CD8-positive, alpha-beta memory T cell (primary cell): Measurements from ENCODE around the gene CDC34. TPM values are rescaled to one million over a fixed set of nuclear protein-coding genes. Genes with fewer than 3 reads are reported as not detected.

Source experiments
- CTCF ChIA-PET: fragments of 350-600 bp; sonication (Branson Sonifier 250); formaldehyde crosslinking; loops from one replicate; lab custom pipeline; 2021; ENCODE audit warnings: antibody characterized with exemption; lab: Charles Lee
- POLR2A ChIA-PET: fragments of 350-600 bp; sonication (Branson Sonifier 250); formaldehyde crosslinking; loops from one replicate; lab custom pipeline; 2021; ENCODE audit warnings: antibody characterized with exemption; lab: Charles Lee
- DNase-seq, 5 donors: peaks; one replicate each; pipeline versions ENCODE4 v3.0.0 to v3.0.0-alpha.2; 2020 to 2022; ENCODE audit warnings: mixed read lengths in 1 of 5
- H3K27ac ChIP-seq: one replicate; pipeline ENCODE4 v1.7.0; 2013; ENCODE audit warnings: low read depth, mild to moderate bottlenecking, low read length, moderate library complexity
- H3K27me3 ChIP-seq: 2 replicates; pipeline ENCODE4 v1.7.0; 2013; ENCODE audit warnings: low read length, mild to moderate bottlenecking; ENCODE audit not compliant: insufficient read depth, poor library complexity, severe bottlenecking
- H3K36me3 ChIP-seq: 2 replicates; pipeline ENCODE4 v1.7.0; 2013; ENCODE audit warnings: mild to moderate bottlenecking, low read length, moderate library complexity; ENCODE audit not compliant: insufficient read depth
- H3K4me1 ChIP-seq: 2 replicates; pipeline ENCODE4 v1.7.0; 2013; ENCODE audit warnings: mild to moderate bottlenecking, low read length, moderate library complexity; ENCODE audit not compliant: insufficient read depth
- H3K4me3 ChIP-seq: 2 replicates; pipeline ENCODE4 v1.7.0; 2013; ENCODE audit warnings: mild to moderate bottlenecking, low read length
- H3K9me3 ChIP-seq: 2 replicates; pipeline ENCODE4 v1.7.0; 2013; ENCODE audit warnings: mild to moderate bottlenecking, low read length
- H3K27ac Mint-ChIP-seq, 8 donors: one replicate each; pipeline ENCODE4 v1.8.0; 2020 to 2021; ENCODE audit warnings: mixed read lengths in 8 of 8, mild to moderate bottlenecking in 6 of 8, inconsistent platforms in 3 of 8, moderate library complexity in 3 of 8
- H3K27me3 Mint-ChIP-seq, 2 donors: one replicate each; pipeline ENCODE4 v1.8.0; 2020 to 2021; ENCODE audit warnings: mixed read lengths in 2 of 2, mild to moderate bottlenecking in 1 of 2, moderate library complexity in 1 of 2
- H3K36me3 Mint-ChIP-seq, 3 donors: one replicate each; pipeline ENCODE4 v1.8.0; 2020 to 2021; ENCODE audit warnings: mixed read lengths in 3 of 3, inconsistent platforms in 1 of 3, mild to moderate bottlenecking in 1 of 3
- H3K4me1 Mint-ChIP-seq, 3 donors: one replicate each; pipeline ENCODE4 v1.8.0; 2020 to 2021; ENCODE audit warnings: mixed read lengths in 3 of 3, inconsistent platforms in 1 of 3, mild to moderate bottlenecking in 1 of 3
- H3K4me3 Mint-ChIP-seq, 7 donors: one replicate each; pipeline ENCODE4 v1.8.0; 2020 to 2021; ENCODE audit warnings: mixed read lengths in 7 of 7, mild to moderate bottlenecking in 6 of 7, moderate library complexity in 4 of 7, inconsistent platforms in 2 of 7
- H3K9me3 Mint-ChIP-seq, 5 donors: one replicate each; pipeline ENCODE4 v1.8.0; 2020 to 2022; ENCODE audit warnings: mixed read lengths in 5 of 5, mild to moderate bottlenecking in 3 of 5, moderate library complexity in 2 of 5, inconsistent platforms in 1 of 5
- polyA plus RNA-seq: library from polyadenylated mRNA; unstranded; fragments of 300-500 nt; fragmentation: Illumina TruSeq; gene quantifications from one replicate; pipeline ENCODE4 v1.2.3, GENCODE V29; 2021
- total RNA-seq, 2 experiments: library from RNA; stranded (reverse); gene quantifications; one replicate each; pipeline ENCODE4 v1.2.3, GENCODE V29; 2021

The CDC34 gene, protein sequence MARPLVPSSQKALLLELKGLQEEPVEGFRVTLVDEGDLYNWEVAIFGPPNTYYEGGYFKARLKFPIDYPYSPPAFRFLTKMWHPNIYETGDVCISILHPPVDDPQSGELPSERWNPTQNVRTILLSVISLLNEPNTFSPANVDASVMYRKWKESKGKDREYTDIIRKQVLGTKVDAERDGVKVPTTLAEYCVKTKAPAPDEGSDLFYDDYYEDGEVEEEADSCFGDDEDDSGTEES
- total RNA-seq (10 to 100 TPM; 56.9 to 57.8 TPM), polyA plus RNA-seq (46.9 TPM)

DNA sequence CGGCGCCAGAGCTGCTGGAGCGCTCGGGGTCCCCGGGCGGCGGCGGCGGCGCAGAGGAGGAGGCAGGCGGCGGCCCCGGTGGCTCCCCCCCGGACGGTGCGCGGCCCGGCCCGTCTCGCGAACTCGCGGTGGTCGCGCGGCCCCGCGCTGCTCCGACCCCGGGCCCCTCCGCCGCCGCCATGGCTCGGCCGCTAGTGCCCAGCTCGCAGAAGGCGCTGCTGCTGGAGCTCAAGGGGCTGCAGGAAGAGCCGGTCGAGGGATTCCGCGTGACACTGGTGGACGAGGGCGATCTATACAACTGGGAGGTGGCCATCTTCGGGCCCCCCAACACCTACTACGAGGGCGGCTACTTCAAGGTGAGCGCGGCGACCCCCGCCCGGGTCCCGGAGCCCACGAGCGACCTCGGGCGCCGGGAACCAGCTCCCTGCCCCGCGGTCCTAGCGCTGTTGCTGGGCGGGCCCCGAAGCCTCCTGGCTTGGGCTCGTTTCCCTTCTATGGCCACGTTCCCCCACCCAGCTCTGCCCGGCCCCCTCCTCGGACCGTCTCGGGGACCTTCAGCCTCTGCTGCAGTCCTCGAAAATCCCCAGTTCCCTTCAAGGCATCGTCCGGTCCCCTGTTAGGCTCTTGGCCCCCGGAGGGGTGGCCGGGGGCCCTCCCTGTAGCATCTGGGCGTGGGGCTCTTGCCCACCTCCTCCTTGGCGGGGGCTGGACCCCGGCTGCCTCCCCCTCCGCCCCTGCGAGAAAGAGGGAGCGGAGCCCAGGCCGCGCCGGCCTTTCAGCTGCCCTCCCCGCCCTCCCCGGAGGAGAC lies at the start of gene CDC34:
CDC34 (plus strand) TSS at position 8 of the 808 bp plus-strand sequence; CDS start at position 180, 172 bp downstream.
- H3K36me3 ChIP-seq: peaks cover 5% of the 10 kb centered on the region
- Mint-ChIP-seq H3K4me1 (peaks cover 9 to 29% (median 18%) of the 10 kb centered on the region in 3 donors), H3K4me3 (peak within 1 kb of the TSS; percentile 85 to 94 (median 88)), H3K36me3 (peaks cover 0 to 13% (median 0%) of the 10 kb centered on the region in 3 donors), H3K9me3 (no peaks in the 10 kb centered on the region), H3K27me3 (peaks cover 1 to 4% of the 10 kb centered on the region in 2 donors), H3K27ac (peak within 1 kb of the TSS; percentile 69 to 94 (median 84))
- POLR2A ChIA-PET: interaction anchor here (0.6 to 2.8 kb wide), 8 partner anchors 10 to 131 kb away, joined by 3 to 18 read pairs (median 4); partner anchors contain the start of genes GZMM and RNF126
- peak within 1 kb of the TSS; percentile 78 for H3K4me3 ChIP-seq
- no peak for DNase-seq
- CTCF ChIA-PET: interaction anchor here (0.9 to 6.2 kb wide), 7 partner anchors 10 to 52 kb away, joined by 3 to 55 read pairs (median 5); partner anchors contain the start of gene GZMM
- no peaks in the 10 kb centered on the region for H3K27me3 ChIP-seq
- H3K4me1 ChIP-seq: peaks cover 19% of the 10 kb centered on the region
- H3K9me3 ChIP-seq: no peaks in the 10 kb centered on the region
- peak within 1 kb of the TSS; percentile 75 for H3K27ac ChIP-seq

- ChIA-PET POLR2A (no interaction called here), CTCF (interaction anchor here (1.2 kb wide), 1 partner anchor 25 kb away, joined by 3 read pairs; the partner anchor contains the start of gene TPGS1)
- no peak overlapping the region for H3K27ac Mint-ChIP-seq
- H3K36me3 Mint-ChIP-seq: no peaks in the 10 kb centered on the region
- no peak for DNase-seq
- peaks cover 5 to 9% (median 9%) of the 10 kb centered on the region in 3 donors for H3K4me1 Mint-ChIP-seq
- H3K36me3 ChIP-seq: no peaks in the 10 kb centered on the region
- peaks cover 0 to 16% (median 7%) of the 10 kb centered on the region in 5 donors for H3K9me3 Mint-ChIP-seq
- peaks cover 6 to 15% of the 10 kb centered on the region in 2 donors for H3K27me3 Mint-ChIP-seq
- H3K4me1 ChIP-seq: no peaks in the 10 kb centered on the region
- peaks cover 6% of the 10 kb centered on the region for H3K9me3 ChIP-seq
- no peaks in the 10 kb centered on the region for H3K27me3 ChIP-seq
- H3K4me3 Mint-ChIP-seq: peak overlapping the region in 2 of 7 donors; percentile 28 to 54
- H3K27ac ChIP-seq: no peak overlapping the region
- no peak overlapping the region for H3K4me3 ChIP-seq
Observed at GRCh38 chr19:482186-483041, 49.1 kb upstream of the CDC34 start.

- Histone ChIP-seq H3K27ac (no peak overlapping the region), H3K9me3 (peaks cover 6% of the 10 kb centered on the region), H3K36me3 (no peaks in the 10 kb centered on the region), H3K4me1 (no peaks in the 10 kb centered on the region), H3K4me3 (no peak overlapping the region), H3K27me3 (no peaks in the 10 kb centered on the region)
- Mint-ChIP-seq H3K36me3 (no peaks in the 10 kb centered on the region), H3K27me3 (peaks cover 6 to 15% of the 10 kb centered on the region in 2 donors), H3K27ac (no peak overlapping the region), H3K4me1 (peaks cover 8 to 11% (median 9%) of the 10 kb centered on the region in 3 donors), H3K4me3 (no peak overlapping the region), H3K9me3 (peaks cover 0 to 16% (median 7%) of the 10 kb centered on the region in 5 donors)
- no peak for DNase-seq
- ChIA-PET POLR2A (no interaction called here), CTCF (interaction anchor here (0.8 kb wide), 1 partner anchor 27 kb away, joined by 3 read pairs; no protein-coding TSS in a partner anchor)
Observed at GRCh38 chr19:483332-484072, 48.1 kb upstream of the CDC34 start.

DNA sequence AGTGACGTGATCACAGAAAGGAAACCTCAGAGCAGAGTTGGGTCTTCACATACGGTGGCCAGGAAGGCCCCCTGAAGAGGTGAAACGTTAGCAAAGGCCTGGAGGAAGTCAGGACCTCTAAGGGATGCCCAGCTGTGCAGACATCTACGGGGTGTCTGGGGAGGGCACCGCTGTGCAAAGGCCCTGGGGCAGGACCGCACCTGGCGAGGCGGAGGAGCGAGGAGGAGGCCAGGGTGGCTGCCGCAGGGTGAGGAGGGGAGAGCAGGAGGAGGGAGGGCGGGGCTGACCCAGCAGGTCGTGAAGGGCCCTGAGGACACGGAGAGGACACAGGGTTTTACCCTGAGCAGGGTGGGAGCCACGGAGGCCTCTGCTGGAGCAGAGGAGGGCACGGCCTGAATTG lies 47.1 kb upstream of the CDC34 start:
- Histone ChIP-seq H3K36me3 (no peaks in the 10 kb centered on the region), H3K4me1 (peaks cover 1% of the 10 kb centered on the region), H3K27me3 (no peaks in the 10 kb centered on the region), H3K9me3 (peaks cover 6% of the 10 kb centered on the region), H3K27ac (no peak overlapping the region), H3K4me3 (no peak overlapping the region)
- POLR2A ChIA-PET: no interaction called here
- H3K4me1 Mint-ChIP-seq: peaks cover 8 to 12% (median 9%) of the 10 kb centered on the region in 3 donors
- H3K27me3 Mint-ChIP-seq: peaks cover 6 to 15% of the 10 kb centered on the region in 2 donors
- peaks cover 0 to 16% (median 7%) of the 10 kb centered on the region in 5 donors for H3K9me3 Mint-ChIP-seq
- no peak overlapping the region for H3K4me3 Mint-ChIP-seq
- no peak overlapping the region for H3K27ac Mint-ChIP-seq
- H3K36me3 Mint-ChIP-seq: no peaks in the 10 kb centered on the region
- CTCF ChIA-PET: no interaction called here
- no peak for DNase-seq

DNA sequence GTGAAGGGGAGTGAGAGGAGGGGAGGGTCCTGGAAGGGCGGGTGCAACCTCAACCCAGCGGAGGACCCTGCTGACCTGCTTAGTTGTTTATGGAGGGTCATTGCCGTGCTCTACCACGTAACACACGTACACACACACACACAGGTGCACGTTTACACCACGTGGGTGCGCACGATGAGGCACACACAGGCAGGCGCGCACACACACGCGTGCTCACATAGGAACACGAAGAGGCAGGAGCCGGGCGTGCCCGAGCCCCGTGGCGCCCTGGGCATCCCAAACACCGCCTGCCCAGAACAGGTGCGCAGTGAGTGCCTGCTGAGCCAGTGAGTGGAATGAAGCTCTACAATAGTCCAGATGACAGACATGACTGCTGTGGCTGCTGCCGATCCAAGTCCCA lies 46.5 kb upstream of the CDC34 start:
- no peak for DNase-seq
- H3K4me3 ChIP-seq: no peak overlapping the region
- H3K9me3 ChIP-seq: peaks cover 6% of the 10 kb centered on the region
- no peaks in the 10 kb centered on the region for H3K36me3 ChIP-seq
- peak overlapping the region in 1 of 7 donors; percentile 56 for H3K4me3 Mint-ChIP-seq
- POLR2A ChIA-PET: no interaction called here
- H3K9me3 Mint-ChIP-seq: peaks cover 0 to 12% (median 7%) of the 10 kb centered on the region in 5 donors
- H3K27ac ChIP-seq: no peak overlapping the region
- no peaks in the 10 kb centered on the region for H3K27me3 ChIP-seq
- CTCF ChIA-PET: interaction anchor here (4.6 kb wide), 1 partner anchor 21 kb away, joined by 25 read pairs; no protein-coding TSS in a partner anchor
- H3K4me1 Mint-ChIP-seq: peaks cover 4 to 14% (median 5%) of the 10 kb centered on the region in 3 donors
- peak overlapping the region in 1 of 8 donors; percentile 58 for H3K27ac Mint-ChIP-seq
- peaks cover 4% of the 10 kb centered on the region for H3K4me1 ChIP-seq
- H3K27me3 Mint-ChIP-seq: peaks cover 6 to 15% of the 10 kb centered on the region in 2 donors
- H3K36me3 Mint-ChIP-seq: no peaks in the 10 kb centered on the region

DNA sequence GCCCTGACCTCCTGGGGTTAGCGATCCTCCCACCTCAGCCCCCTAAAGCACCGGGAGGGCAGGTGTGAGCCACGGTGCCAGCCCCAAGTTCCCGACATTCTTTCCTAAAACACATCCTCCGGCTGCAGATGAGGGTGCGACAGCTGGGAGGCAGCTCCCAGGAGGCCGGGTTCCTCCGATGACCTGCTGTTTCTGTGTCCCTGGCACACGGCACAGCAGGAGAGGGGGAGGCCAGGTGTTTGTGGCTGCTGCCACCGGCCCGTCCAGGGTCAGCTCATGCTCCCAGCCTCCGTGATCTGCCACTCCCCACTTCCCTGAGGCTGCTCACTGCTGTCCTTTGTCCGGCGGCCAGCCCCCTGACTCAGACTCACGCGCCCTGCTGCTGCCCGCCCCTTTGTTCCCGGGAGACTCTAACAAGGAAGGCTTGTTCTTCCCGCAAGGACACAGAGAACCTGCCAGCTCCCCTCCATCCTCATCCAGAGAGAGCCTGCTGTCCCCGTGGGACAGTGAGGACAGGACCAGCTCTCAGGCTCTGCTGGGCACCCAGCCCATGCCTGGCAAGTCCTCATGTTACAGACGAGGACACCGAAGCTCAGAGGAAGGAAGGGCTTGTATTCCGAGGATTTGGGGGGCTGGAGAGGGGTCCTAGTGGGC lies 45.9 kb upstream of the CDC34 start:
- ChIA-PET POLR2A (no interaction called here), CTCF (interaction anchor here (4.6 kb wide), 1 partner anchor 21 kb away, joined by 25 read pairs; no protein-coding TSS in a partner anchor)
- Mint-ChIP-seq H3K36me3 (no peaks in the 10 kb centered on the region), H3K9me3 (peaks cover 0 to 9% (median 3%) of the 10 kb centered on the region in 5 donors), H3K4me1 (peaks cover 0 to 13% (median 3%) of the 10 kb centered on the region in 3 donors), H3K4me3 (peak overlapping the region in 2 of 7 donors; percentile 22 to 56), H3K27me3 (peaks cover 6 to 15% of the 10 kb centered on the region in 2 donors), H3K27ac (no peak overlapping the region)
- Histone ChIP-seq H3K9me3 (peaks cover 3% of the 10 kb centered on the region), H3K4me1 (peaks cover 4% of the 10 kb centered on the region), H3K27ac (no peak overlapping the region), H3K27me3 (no peaks in the 10 kb centered on the region), H3K4me3 (no peak overlapping the region), H3K36me3 (no peaks in the 10 kb centered on the region)
- DNase-seq: no peak
